ENCODE data around the gene CAMK2D. TPM values are rescaled to one million over a fixed set of nuclear protein-coding genes. Genes with fewer than 3 reads are reported as not detected.

Gene CAMK2D
- 40.7 TPM for polyA plus RNA-seq (2012; ENCODE audit: insufficient read length, low read depth)

DNA sequence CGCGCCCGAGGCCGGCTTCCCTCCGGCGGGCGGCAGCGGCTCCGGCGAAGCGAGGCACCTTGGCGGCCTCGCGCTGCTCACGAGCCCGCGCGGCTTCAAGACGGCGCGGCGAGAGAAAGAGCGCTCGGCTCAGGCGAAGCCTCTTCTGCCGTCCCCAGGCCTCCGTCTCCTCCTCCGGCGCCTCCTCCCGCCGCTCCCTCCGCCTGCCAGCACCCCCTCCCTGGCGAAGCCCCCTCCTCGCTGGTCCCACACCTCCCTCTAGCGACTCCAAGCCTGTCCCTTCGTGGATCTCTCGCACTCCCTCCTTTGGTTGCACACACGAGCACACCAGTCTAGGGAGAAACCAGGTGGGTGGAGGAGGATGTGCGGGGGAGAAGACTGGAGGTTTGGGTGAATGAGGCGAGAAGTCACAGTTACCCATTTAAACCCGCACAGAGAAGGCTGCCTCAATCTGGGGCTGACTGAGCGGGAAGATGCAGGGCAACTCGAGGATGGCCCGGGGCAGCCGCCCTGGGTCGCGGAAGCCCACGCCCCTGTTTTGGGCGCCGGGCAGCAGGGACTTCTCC is at the start of gene CAMK2D:
CAMK2D (minus strand) TSS at position 119 of the 566 bp plus-strand sequence. CDS start 670 bp downstream, outside the sequence.
- TF ChIP-seq SIN3A (IDR thresholded peaks at IDR 0.05; ENCODE audit: borderline replicate concordance, insufficient read depth, low read length) = peak; percentile 95; the same call in 1 of the 2 replicates
- peak; percentile 60; the same call in 1 of the 2 replicates for TF ChIP-seq POLR2AphosphoS5 (IDR thresholded peaks at IDR 0.05; ENCODE audit: low read depth, low read length)
- TF ChIP-seq REST (IDR thresholded peaks at IDR 0.05; ENCODE audit: insufficient read depth in 1 of 2, low read depth in 2 of 2, low read length in 2 of 2) = 0 out of 4 replicates have a peak, but pooled peaks of 1 of the 2 experiments have one; percentile 39
- TF ChIP-seq FOXP2 (optimal IDR thresholded peaks at IDR 0.05; ENCODE audit: borderline replicate concordance, extremely low read depth, extremely low read length, insufficient read depth) = peak; percentile 66
- peak; percentile 30; the same call in 1 of the 2 replicates for TF ChIP-seq TAF1 (IDR thresholded peaks at IDR 0.05; ENCODE audit: borderline replicate concordance, insufficient read depth, low read length)

- TF ChIP-seq POLR2AphosphoS5 (IDR thresholded peaks at IDR 0.05; ENCODE audit: low read depth, low read length) (no peak), REST (IDR thresholded peaks at IDR 0.05; ENCODE audit: insufficient read depth in 1 of 2, low read depth in 2 of 2, low read length in 2 of 2) (no peak), TAF1 (IDR thresholded peaks at IDR 0.05; ENCODE audit: borderline replicate concordance, insufficient read depth, low read length) (no peak), SIN3A (IDR thresholded peaks at IDR 0.05; ENCODE audit: borderline replicate concordance, insufficient read depth, low read length) (no peak), FOXP2 (optimal IDR thresholded peaks at IDR 0.05; ENCODE audit: borderline replicate concordance, extremely low read depth, extremely low read length, insufficient read depth) (no peak)
These were observed 49.4 kb upstream of the CAMK2D start for GRCh38 chr4:113810906-113811305.

DNA sequence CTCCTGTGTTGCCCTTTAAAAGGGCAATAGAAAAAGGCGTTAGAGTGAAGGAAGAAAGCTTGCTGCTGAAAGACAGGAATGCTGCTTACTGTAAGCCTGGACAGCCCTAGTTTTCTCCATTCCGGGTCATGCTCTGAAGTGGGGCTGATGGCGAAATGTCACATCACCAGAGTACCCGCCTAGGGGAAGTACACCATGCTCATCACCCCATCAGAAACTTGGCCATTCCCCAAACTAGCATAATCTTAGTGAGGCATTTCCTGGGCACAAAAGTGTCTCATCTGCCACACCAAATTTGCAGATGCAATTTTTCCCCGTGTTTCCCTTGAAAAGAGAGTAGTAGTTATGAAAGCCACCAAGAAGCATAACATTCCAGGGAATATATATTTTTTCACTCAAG is 47.8 kb upstream of the CAMK2D start:
- TF ChIP-seq FOXP2 (optimal IDR thresholded peaks at IDR 0.05; ENCODE audit: borderline replicate concordance, extremely low read depth, extremely low read length, insufficient read depth) = no peak

- no peak for TF ChIP-seq FOXP2 (optimal IDR thresholded peaks at IDR 0.05; ENCODE audit: borderline replicate concordance, extremely low read depth, extremely low read length, insufficient read depth)
- no peak for TF ChIP-seq POLR2AphosphoS5 (IDR thresholded peaks at IDR 0.05; ENCODE audit: low read depth, low read length)
- no peak for TF ChIP-seq REST (IDR thresholded peaks at IDR 0.05; ENCODE audit: insufficient read depth in 1 of 2, low read depth in 2 of 2, low read length in 2 of 2)
- no peak for TF ChIP-seq SIN3A (IDR thresholded peaks at IDR 0.05; ENCODE audit: borderline replicate concordance, insufficient read depth, low read length)
- TF ChIP-seq TAF1 (IDR thresholded peaks at IDR 0.05; ENCODE audit: borderline replicate concordance, insufficient read depth, low read length) = no peak
These were observed 45.3 kb upstream of the CAMK2D start for GRCh38 chr4:113806850-113807249.

GRCh38 chr4:113801882-113802281 is 40.3 kb upstream of the CAMK2D start:
- TF ChIP-seq SIN3A (IDR thresholded peaks at IDR 0.05; ENCODE audit: borderline replicate concordance, insufficient read depth, low read length) (no peak), REST (IDR thresholded peaks at IDR 0.05; ENCODE audit: insufficient read depth in 1 of 2, low read depth in 2 of 2, low read length in 2 of 2) (no peak), POLR2AphosphoS5 (IDR thresholded peaks at IDR 0.05; ENCODE audit: low read depth, low read length) (no peak), TAF1 (IDR thresholded peaks at IDR 0.05; ENCODE audit: borderline replicate concordance, insufficient read depth, low read length) (no peak), FOXP2 (optimal IDR thresholded peaks at IDR 0.05; ENCODE audit: borderline replicate concordance, extremely low read depth, extremely low read length, insufficient read depth) (no peak)

Data from PFSK-1 (cell line).